Right atrium auricular region (tissue), 2 donors: ENCODE measurements around the gene DET1. TPM values are rescaled to one million over a fixed set of nuclear protein-coding genes. Genes with fewer than 3 reads are reported as not detected.
A peak's percentile ranks its signal among the peaks of the same experiment; 100 is the strongest.
"Not testable (repeated sequence)": the region's sequence is repeated elsewhere in the genome, so short reads cannot be mapped to it uniquely, and the experiment has no call there.

Experiments used
- DNase-seq: peaks from one replicate; pipeline ENCODE4 v3.0.0-alpha.2; 2019; ENCODE audit warnings: low spot score
- H3K27ac ChIP-seq, 2 donors: fragments of 200-600 bp; sonication (generic); 1 replicate in 1 of 2; 2 replicates in 1 of 2; pipeline ENCODE4 v1.5.1; 2016 to 2019
- H3K27me3 ChIP-seq, 2 donors: fragments of 200-600 bp; sonication (generic); one replicate each; pipeline versions ENCODE4 v1.5.1 to v1.6.0; 2017 to 2019
- H3K36me3 ChIP-seq: fragments of 200-600 bp; sonication (generic); one replicate; pipeline ENCODE4 v1.5.1; 2016
- H3K4me1 ChIP-seq, 2 donors: fragments of 200-600 bp; sonication (generic); one replicate each; pipeline versions ENCODE4 v1.5.1 to v1.6.0; 2017 to 2019
- H3K4me3 ChIP-seq, 2 donors: fragments of 200-600 bp; sonication (generic); 1 replicate in 1 of 2; 2 replicates in 1 of 2; pipeline ENCODE4 v1.5.1; 2017 to 2019; ENCODE audit warnings: mild to moderate bottlenecking in 1 of 2, moderate library complexity in 1 of 2
- H3K9me3 ChIP-seq, 2 donors: fragments of 200-600 bp; sonication (generic); one replicate each; pipeline ENCODE4 v1.5.1; 2019
- total RNA-seq, 2 donors: library from RNA; depleted of rRNA; stranded (reverse); fragments of >200 nt; gene quantifications; one replicate each; pipeline ENCODE4 v1.1.0, GENCODE V29; 2016
- TF ChIP-seq, protein P1 (sequence below), 2 donors: fragments of 200-600 bp; sonication (generic); IDR thresholded peaks; one replicate each; pipeline ENCODE4 v1.5.1; 2019; ENCODE audit warnings: antibody characterized with exemption in 2 of 2

DET1 gene
- total RNA-seq, 2 donors from 2014 or later, result 5.1 to 8.7 TPM

DNA sequence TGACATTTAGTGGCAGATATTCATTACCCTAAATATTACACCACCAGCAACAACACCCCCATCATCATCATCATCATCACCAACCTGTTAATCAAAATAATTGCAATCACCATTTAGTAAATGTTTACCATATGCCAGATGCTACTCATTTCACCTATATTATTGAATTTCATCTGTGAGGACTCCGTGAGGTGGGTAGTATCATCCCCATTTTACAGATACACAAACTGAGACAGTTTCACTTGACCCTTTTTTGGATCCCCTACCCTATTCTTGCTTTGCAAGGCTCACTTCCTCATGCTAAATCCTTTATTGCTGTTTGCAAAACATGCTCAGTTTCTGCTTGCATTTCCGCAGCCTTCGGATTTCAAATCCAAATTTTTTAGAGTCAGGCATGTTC lies 18.3 kb upstream of the DET1 start:
- no peaks in the 10 kb centered on the region for H3K36me3 ChIP-seq
- H3K4me1 ChIP-seq, result no peaks in the 10 kb centered on the region
- TF ChIP-seq, protein P1, sequence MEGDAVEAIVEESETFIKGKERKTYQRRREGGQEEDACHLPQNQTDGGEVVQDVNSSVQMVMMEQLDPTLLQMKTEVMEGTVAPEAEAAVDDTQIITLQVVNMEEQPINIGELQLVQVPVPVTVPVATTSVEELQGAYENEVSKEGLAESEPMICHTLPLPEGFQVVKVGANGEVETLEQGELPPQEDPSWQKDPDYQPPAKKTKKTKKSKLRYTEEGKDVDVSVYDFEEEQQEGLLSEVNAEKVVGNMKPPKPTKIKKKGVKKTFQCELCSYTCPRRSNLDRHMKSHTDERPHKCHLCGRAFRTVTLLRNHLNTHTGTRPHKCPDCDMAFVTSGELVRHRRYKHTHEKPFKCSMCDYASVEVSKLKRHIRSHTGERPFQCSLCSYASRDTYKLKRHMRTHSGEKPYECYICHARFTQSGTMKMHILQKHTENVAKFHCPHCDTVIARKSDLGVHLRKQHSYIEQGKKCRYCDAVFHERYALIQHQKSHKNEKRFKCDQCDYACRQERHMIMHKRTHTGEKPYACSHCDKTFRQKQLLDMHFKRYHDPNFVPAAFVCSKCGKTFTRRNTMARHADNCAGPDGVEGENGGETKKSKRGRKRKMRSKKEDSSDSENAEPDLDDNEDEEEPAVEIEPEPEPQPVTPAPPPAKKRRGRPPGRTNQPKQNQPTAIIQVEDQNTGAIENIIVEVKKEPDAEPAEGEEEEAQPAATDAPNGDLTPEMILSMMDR (IDR thresholded peaks at IDR 0.05), result no peak
- DNase-seq, result no peak
- H3K4me3 ChIP-seq, result no peak overlapping the region
- H3K27me3 ChIP-seq, result no peaks in the 10 kb centered on the region
- H3K9me3 ChIP-seq, result no peaks in the 10 kb centered on the region
- H3K27ac ChIP-seq, result no peak overlapping the region

DNA sequence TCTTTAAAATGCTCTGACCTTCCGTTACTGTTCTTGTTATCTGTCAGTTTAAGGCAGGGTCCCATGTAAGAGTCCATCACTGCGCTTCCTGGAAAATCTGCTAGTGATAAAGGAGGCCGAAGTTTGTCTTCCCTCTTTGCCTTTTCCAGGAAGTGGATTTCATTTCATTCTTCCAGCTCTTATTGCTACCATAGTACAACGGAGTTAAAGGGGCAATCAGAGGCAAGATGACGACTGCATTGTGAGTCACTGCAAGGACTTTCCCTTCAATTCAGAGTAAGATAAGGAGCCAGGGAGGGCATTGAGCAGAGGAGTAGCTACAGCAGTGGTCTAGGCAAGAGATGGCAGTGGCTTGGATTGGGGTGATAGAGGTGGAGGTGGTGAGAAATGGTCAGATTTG lies 17.2 kb upstream of the DET1 start:
- TF ChIP-seq, protein P1 (IDR thresholded peaks at IDR 0.05), result no peak
- no peak overlapping the region for H3K27ac ChIP-seq
- H3K27me3 ChIP-seq, result no peaks in the 10 kb centered on the region
- no peaks in the 10 kb centered on the region for H3K9me3 ChIP-seq
- no peaks in the 10 kb centered on the region for H3K4me1 ChIP-seq
- no peak overlapping the region for H3K4me3 ChIP-seq
- no peaks in the 10 kb centered on the region for H3K36me3 ChIP-seq
- DNase-seq, result no peak

DNA sequence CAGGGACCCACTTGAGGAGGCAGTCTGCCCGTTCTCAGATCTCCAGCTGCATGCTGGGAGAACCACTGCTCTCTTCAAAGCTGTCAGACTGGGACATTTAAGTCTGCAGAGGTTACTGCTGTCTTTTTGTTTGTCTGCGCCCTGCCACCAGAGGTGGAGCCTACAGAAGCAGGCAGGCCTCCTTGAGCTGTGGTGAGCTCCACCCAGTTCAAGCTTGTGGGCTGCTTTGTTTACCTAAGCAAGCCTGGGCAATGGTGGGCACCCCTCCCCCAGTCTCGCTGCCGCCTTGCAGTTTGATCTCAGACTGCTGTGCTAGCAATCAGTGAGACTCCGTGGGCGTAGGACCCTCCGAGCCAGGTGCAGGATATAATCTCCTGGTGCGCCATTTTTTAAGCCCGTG lies 13.1 kb upstream of the DET1 start:
- H3K36me3 ChIP-seq, H3K4me1 ChIP-seq, H3K4me3 ChIP-seq, H3K27ac ChIP-seq, H3K9me3 ChIP-seq, H3K27me3 ChIP-seq, DNase-seq: not testable (repeated sequence)

DNA sequence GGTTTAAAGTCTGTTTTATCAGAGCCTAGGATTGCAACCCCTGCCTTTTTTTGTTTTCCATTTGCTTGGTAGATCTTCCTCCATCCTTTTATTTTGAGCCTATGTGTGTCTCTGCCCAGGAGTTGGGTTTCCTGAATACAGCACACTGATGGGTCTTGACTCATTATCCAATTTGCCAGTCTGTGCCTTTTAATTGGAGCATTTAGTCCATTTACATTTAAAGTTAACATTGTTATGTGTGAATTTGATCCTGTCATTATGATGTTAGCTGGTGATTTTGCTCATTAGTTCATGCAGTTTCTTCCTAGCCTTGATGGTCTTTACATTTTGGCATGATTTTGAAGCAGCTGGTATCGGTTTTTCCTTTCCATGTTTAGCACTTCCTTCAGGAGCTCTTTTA lies 11.5 kb upstream of the DET1 start:
- not testable (repeated sequence) for H3K27ac ChIP-seq, H3K27me3 ChIP-seq, H3K9me3 ChIP-seq

DNA sequence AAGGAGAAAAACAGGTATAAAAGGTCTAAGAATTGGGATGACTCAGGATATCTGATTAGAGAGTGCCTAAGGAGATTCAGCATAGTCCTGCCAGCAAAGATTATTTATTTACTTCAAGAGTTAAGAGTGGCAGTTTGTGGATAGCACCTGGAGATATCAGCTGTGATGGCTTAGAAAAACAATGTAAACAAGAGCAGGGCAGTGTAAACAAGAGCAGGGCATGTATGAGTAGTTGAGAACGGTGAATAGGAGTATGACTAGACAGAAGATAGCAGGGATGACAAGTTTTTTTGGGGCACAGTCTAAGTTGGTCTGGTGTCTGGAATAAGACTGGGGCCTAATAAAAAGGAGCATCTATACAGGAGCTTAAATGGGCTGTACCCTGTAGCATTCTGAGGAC lies 1.5 kb upstream of the DET1 start:
- H3K27ac ChIP-seq, result not testable (repeated sequence)

More for the DNA sequence above, 11.5 kb upstream of the DET1 start:
- H3K4me3 ChIP-seq, H3K4me1 ChIP-seq, H3K36me3 ChIP-seq, DNase-seq: not testable (repeated sequence)

DNA sequence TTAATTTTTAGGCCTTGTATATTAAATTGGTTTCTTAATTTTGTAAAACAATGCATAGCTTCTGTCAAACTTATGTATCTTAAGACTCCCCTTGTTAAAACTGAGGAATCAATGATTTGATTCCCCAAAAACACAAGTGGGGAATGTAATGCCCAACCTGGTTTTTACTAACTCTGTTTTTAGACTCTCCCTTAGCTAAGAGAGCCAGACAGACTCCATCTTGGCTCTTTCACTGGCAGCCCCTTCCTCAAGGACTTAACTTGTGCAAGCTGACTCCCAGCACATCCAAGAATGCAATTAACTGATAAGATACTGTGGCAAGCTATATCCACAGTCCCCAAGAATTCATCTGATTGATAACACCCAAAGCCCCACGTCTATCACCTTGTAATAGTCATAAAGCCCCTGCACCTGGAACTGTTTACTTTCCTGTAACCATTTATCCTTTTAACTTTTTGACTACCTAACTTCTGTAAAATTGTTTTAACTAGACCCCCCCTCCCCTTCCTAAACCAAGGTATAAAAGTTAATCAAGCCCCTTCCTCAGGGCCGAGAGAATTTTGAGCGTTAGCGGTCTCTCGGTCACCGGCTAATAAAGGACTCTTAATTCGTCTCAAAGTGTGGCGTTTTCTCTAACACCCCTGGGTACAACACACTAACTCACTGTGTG lies 768 bp downstream of the DET1 start:
- Histone ChIP-seq H3K27ac (peak overlapping the region; percentile 86 to 90), H3K4me1 (peaks cover 0 to 16% of the 10 kb centered on the region in 2 donors)

More for the DNA sequence above, 1.5 kb upstream of the DET1 start:
- H3K4me1 ChIP-seq, H3K27me3 ChIP-seq, H3K36me3 ChIP-seq, H3K4me3 ChIP-seq, H3K9me3 ChIP-seq, DNase-seq: not testable (repeated sequence)

DNA sequence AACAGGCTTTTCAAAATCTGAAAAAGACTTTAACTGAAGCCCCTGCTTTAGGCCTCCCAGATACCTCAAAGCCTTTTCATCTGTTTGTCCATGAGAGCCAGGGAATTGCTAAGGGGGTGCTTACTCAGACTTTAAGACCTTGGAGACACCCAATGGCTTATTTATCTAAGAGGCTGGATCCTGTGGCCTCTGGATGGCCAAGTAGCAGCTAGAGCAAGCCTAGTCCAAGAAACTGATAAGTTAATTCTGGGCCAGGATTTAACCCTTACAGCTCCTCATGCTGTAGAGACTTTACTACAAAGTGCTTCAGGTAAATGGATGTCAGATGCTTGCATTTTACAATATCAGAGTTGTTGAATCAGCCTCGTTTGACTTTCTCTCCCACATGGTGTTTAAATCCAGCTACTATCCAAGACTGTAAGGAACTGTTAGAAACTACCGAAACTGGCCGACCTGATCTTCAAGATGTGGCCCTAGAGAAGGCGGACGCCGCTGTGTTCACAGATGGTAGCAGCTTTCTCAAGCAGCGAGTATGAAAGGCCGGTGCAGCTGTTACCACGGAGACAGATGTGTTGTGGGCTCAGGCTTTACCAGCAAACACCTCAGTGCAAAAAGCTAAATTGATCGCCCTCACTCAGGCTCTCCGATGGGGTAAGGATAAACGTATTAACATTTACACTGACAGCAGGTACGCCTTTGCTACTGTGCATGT lies 3.3 kb downstream of the DET1 start:
- Histone ChIP-seq H3K27me3 (no peaks in the 10 kb centered on the region), H3K4me3 (no peak overlapping the region), H3K4me1 (peaks cover 0 to 16% of the 10 kb centered on the region in 2 donors), H3K9me3 (no peaks in the 10 kb centered on the region), H3K27ac (peak overlapping the region; percentile 76 to 89), H3K36me3 (no peaks in the 10 kb centered on the region)
- DNase-seq, result no peak
- TF ChIP-seq, protein P1 (IDR thresholded peaks at IDR 0.05), result no peak

More for the DNA sequence above, 768 bp downstream of the DET1 start:
- not testable (repeated sequence) for H3K36me3 ChIP-seq, H3K9me3 ChIP-seq, DNase-seq, H3K27me3 ChIP-seq
- peak overlapping the region; percentile 62 to 68 for H3K4me3 ChIP-seq

DNA sequence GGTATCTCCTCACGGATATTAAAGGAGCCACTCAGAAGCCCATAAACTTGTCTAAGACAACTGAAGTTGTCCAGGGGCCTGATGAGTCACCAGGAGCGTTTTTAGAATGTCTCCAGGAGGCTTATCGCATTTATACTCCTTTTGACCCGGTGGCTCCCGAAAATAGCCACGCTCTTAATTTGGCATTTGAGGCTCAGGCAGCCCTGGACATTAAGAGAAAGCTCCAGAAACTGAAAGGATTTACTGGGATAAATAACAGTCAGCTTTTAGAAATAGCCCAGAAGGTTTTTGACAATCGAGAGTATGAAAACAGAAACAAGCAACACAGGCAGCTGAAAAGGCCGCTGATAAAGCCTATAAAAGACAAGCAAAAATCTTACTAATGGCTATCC lies 4.1 kb downstream of the DET1 start:
- Histone ChIP-seq H3K27ac (peak overlapping the region; percentile 76 to 89), H3K27me3 (no peaks in the 10 kb centered on the region), H3K9me3 (no peaks in the 10 kb centered on the region), H3K4me3 (no peak overlapping the region), H3K36me3 (no peaks in the 10 kb centered on the region), H3K4me1 (peaks cover 0 to 22% of the 10 kb centered on the region in 2 donors)
- TF ChIP-seq, protein P1 (IDR thresholded peaks at IDR 0.05), result no peak
- no peak for DNase-seq
